ENCODE results near the gene ZNF622.

DNA sequence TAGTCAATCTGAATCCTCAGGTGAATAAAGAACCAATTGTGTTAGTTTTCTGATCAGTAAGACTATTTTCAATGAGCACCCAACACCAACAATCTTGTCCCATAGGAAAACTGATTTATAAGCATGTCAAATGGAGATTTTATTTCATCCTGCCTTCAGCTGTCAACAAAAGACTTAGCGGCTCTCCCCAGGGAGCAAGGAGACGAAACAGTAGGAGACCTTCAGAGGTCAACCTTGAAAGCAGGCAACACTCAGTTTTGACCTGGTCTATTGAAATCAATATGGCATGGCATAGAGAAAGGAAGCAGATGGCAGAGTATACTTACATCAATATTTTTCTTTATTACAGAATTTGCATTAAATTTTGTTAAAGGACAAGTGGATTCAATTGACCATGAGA, 34.1 kb downstream of the ZNF622 start:
- TF ChIP-seq, protein P1, sequence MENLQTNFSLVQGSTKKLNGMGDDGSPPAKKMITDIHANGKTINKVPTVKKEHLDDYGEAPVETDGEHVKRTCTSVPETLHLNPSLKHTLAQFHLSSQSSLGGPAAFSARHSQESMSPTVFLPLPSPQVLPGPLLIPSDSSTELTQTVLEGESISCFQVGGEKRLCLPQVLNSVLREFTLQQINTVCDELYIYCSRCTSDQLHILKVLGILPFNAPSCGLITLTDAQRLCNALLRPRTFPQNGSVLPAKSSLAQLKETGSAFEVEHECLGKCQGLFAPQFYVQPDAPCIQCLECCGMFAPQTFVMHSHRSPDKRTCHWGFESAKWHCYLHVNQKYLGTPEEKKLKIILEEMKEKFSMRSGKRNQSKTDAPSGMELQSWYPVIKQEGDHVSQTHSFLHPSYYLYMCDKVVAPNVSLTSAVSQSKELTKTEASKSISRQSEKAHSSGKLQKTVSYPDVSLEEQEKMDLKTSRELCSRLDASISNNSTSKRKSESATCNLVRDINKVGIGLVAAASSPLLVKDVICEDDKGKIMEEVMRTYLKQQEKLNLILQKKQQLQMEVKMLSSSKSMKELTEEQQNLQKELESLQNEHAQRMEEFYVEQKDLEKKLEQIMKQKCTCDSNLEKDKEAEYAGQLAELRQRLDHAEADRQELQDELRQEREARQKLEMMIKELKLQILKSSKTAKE (CRISPR knock-in tag; IDR thresholded peaks at IDR 0.05; ENCODE audit: borderline replicate concordance) = no peak
- no peak for TF ChIP-seq ZNF121 (CRISPR knock-in tag; IDR thresholded peaks at IDR 0.05)
- no peak for TF ChIP-seq ZNF615 (CRISPR knock-in tag; IDR thresholded peaks at IDR 0.05; ENCODE audit: borderline replicate concordance)
- TF ChIP-seq ZNF513 (CRISPR knock-in tag; conservative IDR thresholded peaks at IDR 0.05) = no peak
- TF ChIP-seq NR2C2 (CRISPR knock-in tag; IDR thresholded peaks at IDR 0.05; ENCODE audit: borderline replicate concordance) = no peak
- no peak for TF ChIP-seq ZNF713 (CRISPR knock-in tag; IDR thresholded peaks at IDR 0.05)
- no peak for TF ChIP-seq ZNF232 (CRISPR knock-in tag; IDR thresholded peaks at IDR 0.05; ENCODE audit: borderline replicate concordance)
- no peak for TF ChIP-seq EZH2 (conservative IDR thresholded peaks at IDR 0.05; ENCODE audit: low read depth, low read length)

Data from HepG2 (cell line).